Naive thymus-derived CD4-positive, alpha-beta T cell (primary cell): ENCODE data around the gene CAPSL. TPM values are rescaled to one million over a fixed set of nuclear protein-coding genes. Genes with fewer than 3 reads are reported as not detected.
A peak's percentile ranks its signal among the peaks of the same experiment; 100 is the strongest.
"Not testable (repeated sequence)": the region's sequence is repeated elsewhere in the genome, so short reads cannot be mapped to it uniquely, and the experiment has no call there.

ENCODE experiments used
- ATAC-seq: fragments of 150-1000 bp; cut with Tn5 transposase; 2 replicates; pipeline ENCODE4 v1.10.0; 2021; ENCODE audit warnings: mild to moderate bottlenecking, moderate library complexity
- CTCF ChIA-PET: fragments of 350-600 bp; sonication (Branson Sonifier 250); formaldehyde crosslinking; loops from one replicate; lab custom pipeline; 2021; ENCODE audit warnings: antibody characterized with exemption; lab: Charles Lee
- POLR2A ChIA-PET: fragments of 350-600 bp; sonication (Branson Sonifier 250); formaldehyde crosslinking; loops from one replicate; lab custom pipeline; 2021; ENCODE audit warnings: antibody characterized with exemption, inconsistent platforms; lab: Charles Lee
- DNase-seq, 9 donors: peaks; one replicate each; pipeline versions ENCODE4 v3.0.0 to v3.0.0-alpha.2; 2020 to 2022; ENCODE audit warnings: mixed read lengths in 1 of 9
- H3K27ac ChIP-seq: one replicate; pipeline ENCODE4 v1.7.0; 2013; ENCODE audit warnings: mild to moderate bottlenecking, low read depth, low read length, moderate library complexity
- H3K27me3 ChIP-seq, 2 donors: one replicate each; pipeline ENCODE4 v1.7.0; 2013; ENCODE audit warnings: low read length in 2 of 2, mild to moderate bottlenecking in 2 of 2, moderate library complexity in 2 of 2; ENCODE audit not compliant: control insufficient read depth in 2 of 2, insufficient read depth in 2 of 2
- H3K36me3 ChIP-seq, 3 experiments: 1 replicate in 2 of 3; 2 replicates in 1 of 3; pipeline ENCODE4 v1.7.0; 2013; ENCODE audit warnings: low read length in 3 of 3, mild to moderate bottlenecking in 3 of 3, moderate library complexity in 1 of 3; ENCODE audit not compliant: insufficient read depth in 3 of 3, control insufficient read depth in 2 of 3
- H3K4me1 ChIP-seq, 2 donors: one replicate each; pipeline ENCODE4 v1.7.0; 2013; ENCODE audit warnings: low read length in 2 of 2, mild to moderate bottlenecking in 2 of 2, moderate library complexity in 1 of 2; ENCODE audit not compliant: control insufficient read depth in 2 of 2, insufficient read depth in 2 of 2
- H3K4me3 ChIP-seq: 2 replicates; pipeline ENCODE4 v1.7.0; 2013; ENCODE audit warnings: mild to moderate bottlenecking, low read length
- H3K9me3 ChIP-seq, 3 experiments: 1 replicate in 2 of 3; 2 replicates in 1 of 3; pipeline ENCODE4 v1.7.0; 2013; ENCODE audit warnings: low read length in 3 of 3; ENCODE audit not compliant: control insufficient read depth in 2 of 3
- H3K27ac Mint-ChIP-seq, 9 donors: one replicate each; pipeline ENCODE4 v1.8.0; 2020 to 2022; ENCODE audit warnings: mixed read lengths in 9 of 9, mild to moderate bottlenecking in 8 of 9, moderate library complexity in 5 of 9, inconsistent platforms in 2 of 9
- H3K27me3 Mint-ChIP-seq, 5 donors: one replicate each; pipeline ENCODE4 v1.8.0; 2021 to 2022; ENCODE audit warnings: mixed read lengths in 5 of 5, mild to moderate bottlenecking in 1 of 5
- H3K36me3 Mint-ChIP-seq, 5 donors: one replicate each; pipeline ENCODE4 v1.8.0; 2020 to 2022; ENCODE audit warnings: mixed read lengths in 5 of 5, mild to moderate bottlenecking in 3 of 5, inconsistent platforms in 1 of 5
- H3K4me1 Mint-ChIP-seq, 7 donors: one replicate each; pipeline ENCODE4 v1.8.0; 2020 to 2022; ENCODE audit warnings: mixed read lengths in 7 of 7, mild to moderate bottlenecking in 3 of 7, inconsistent platforms in 1 of 7
- H3K4me3 Mint-ChIP-seq, 10 donors: one replicate each; pipeline ENCODE4 v1.8.0; 2020 to 2022; ENCODE audit warnings: mild to moderate bottlenecking in 10 of 10, mixed read lengths in 10 of 10, moderate library complexity in 6 of 10, inconsistent platforms in 2 of 10
- H3K9me3 Mint-ChIP-seq, 11 donors: one replicate each; pipeline ENCODE4 v1.8.0; 2020 to 2022; ENCODE audit warnings: mixed read lengths in 11 of 11, mild to moderate bottlenecking in 4 of 11, inconsistent platforms in 1 of 11, moderate library complexity in 1 of 11
- intact Hi-C, 2 donors: fragments of 100-400 bp; cut with micrococcal nuclease; formaldehyde crosslinking; loops; one replicate each; pipeline ENCODE4 v1.15.1; 2023
- polyA plus RNA-seq, 2 donors: library from polyadenylated mRNA; unstranded; fragments of 300-500 nt; fragmentation: Illumina TruSeq; gene quantifications; one replicate each; pipeline ENCODE4 v1.2.3, GENCODE V29; 2021
- total RNA-seq, 6 experiments: library from RNA in 5 of 6; stranded (reverse) in 5 of 6; gene quantifications; 1 replicate in 5 of 6; 2 replicates in 1 of 6; pipeline ENCODE4 v1.2.3 and lab custom pipeline; 2021 to 2026

Gene CAPSL
- total and polyA plus RNA-seq, 7 experiments from 2014 or later = not detected

GRCh38 chr5:35892799-35893198 lies 45.6 kb downstream of the CAPSL start:
- H3K4me1 ChIP-seq, H3K27ac ChIP-seq, H3K27me3 ChIP-seq, ATAC-seq, CTCF ChIA-PET, H3K36me3 Mint-ChIP-seq, H3K27me3 Mint-ChIP-seq, H3K9me3 Mint-ChIP-seq, H3K27ac Mint-ChIP-seq, intact Hi-C loops, DNase-seq, H3K36me3 ChIP-seq, H3K4me3 ChIP-seq, H3K4me3 Mint-ChIP-seq, H3K9me3 ChIP-seq: not testable (repeated sequence)
- POLR2A ChIA-PET = interaction anchor here (1.6 kb wide), 1 partner anchor 11 kb away, joined by 3 read pairs; no protein-coding TSS in a partner anchor
- H3K4me1 Mint-ChIP-seq = peaks cover 0 to 17% (median 3%) of the 10 kb centered on the region in 7 donors

DNA sequence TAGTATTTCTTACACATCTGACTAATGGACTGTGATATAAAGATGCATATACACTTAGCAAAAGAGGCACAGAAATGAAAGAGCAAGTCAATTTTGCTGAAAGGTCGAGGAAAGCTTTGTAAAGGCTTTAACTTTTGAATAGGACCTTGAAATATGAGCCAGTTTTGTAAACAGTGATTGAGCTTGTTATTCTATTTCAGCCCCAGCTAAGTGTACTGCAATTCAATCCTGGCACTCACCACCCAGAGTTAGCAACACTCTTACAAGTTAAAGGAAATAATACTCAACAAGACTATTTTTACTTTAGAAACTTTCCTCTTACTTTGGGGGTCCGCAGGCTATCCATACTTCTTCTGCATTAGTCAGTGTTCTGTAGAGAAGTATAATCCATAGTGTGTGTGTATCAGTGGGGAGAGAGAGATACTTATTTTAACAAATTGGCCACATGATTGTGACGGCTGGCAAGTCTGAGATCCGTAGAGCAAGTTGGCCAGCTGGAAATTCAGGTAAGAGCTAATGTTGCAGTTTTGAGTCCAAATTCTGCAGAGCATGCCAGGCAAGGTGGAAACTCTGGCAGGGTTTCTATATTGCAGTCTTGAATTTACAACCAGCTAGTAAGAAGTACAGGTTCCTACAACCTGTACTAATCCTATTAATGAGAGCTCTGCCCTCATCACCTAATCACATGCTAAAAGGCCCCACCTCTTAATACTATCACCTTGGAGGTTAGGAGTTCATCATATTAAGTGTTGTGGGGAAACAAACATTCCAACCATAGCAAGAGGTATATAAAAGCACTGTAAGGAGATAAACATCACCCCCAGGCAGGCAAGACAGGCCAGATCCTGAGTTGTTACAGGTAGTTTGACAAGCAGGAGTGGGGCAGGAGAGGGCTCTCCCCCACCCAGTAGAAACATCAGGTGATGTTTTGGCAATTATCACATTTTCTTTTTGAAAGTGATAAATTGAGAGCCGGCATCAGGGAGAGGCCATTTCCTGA lies 48.1 kb downstream of the CAPSL start:
- Mint-ChIP-seq H3K27me3 (no peaks in the 10 kb centered on the region), H3K4me3 (no peak overlapping the region), H3K4me1 (peaks cover 0 to 8% (median 0%) of the 10 kb centered on the region in 7 donors), H3K27ac (no peak overlapping the region), H3K9me3 (peaks cover 0 to 3% (median 0%) of the 10 kb centered on the region in 11 donors), H3K36me3 (peaks cover 0 to 5% (median 0%) of the 10 kb centered on the region in 5 donors)
- Histone ChIP-seq H3K4me3 (no peak overlapping the region), H3K4me1 (no peaks in the 10 kb centered on the region), H3K9me3 (no peaks in the 10 kb centered on the region), H3K27ac (no peak overlapping the region), H3K36me3 (no peaks in the 10 kb centered on the region), H3K27me3 (no peaks in the 10 kb centered on the region)
- ChIA-PET POLR2A (interaction anchor here (0.9 to 3.1 kb wide), 3 partner anchors 8 to 107 kb away, joined by 3 to 17 read pairs (median 10); no protein-coding TSS in a partner anchor), CTCF (interaction anchor here (1.0 kb wide), 1 partner anchor 32 kb away, joined by 3 read pairs; no protein-coding TSS in a partner anchor)
- intact Hi-C loops = loop anchor here in 1 of 2 donors (1.0 kb wide), 1 partner anchor 8 kb away; no protein-coding TSS in a partner anchor
- DNase-seq (no peak), ATAC-seq (no peak)

- POLR2A ChIA-PET = interaction anchor here (0.7 kb wide), 2 partner anchors 20 to 27 kb away, joined by 3 read pairs; no protein-coding TSS in a partner anchor
- peaks cover 0 to 3% (median 0%) of the 10 kb centered on the region in 11 donors for H3K9me3 Mint-ChIP-seq
- Histone ChIP-seq H3K27me3 (no peaks in the 10 kb centered on the region), H3K4me3 (no peak overlapping the region), H3K9me3 (no peaks in the 10 kb centered on the region), H3K36me3 (no peaks in the 10 kb centered on the region), H3K27ac (no peak overlapping the region), H3K4me1 (peaks cover 10 to 15% of the 10 kb centered on the region in 2 donors)
- H3K4me3 Mint-ChIP-seq = no peak overlapping the region
- H3K36me3 Mint-ChIP-seq = peaks cover 0 to 20% (median 1%) of the 10 kb centered on the region in 5 donors
- ATAC-seq (no peak), DNase-seq (no peak)
- H3K27ac Mint-ChIP-seq = no peak overlapping the region
- intact Hi-C loops = loop anchor here in 1 of 2 donors (10.0 kb wide), 1 partner anchor 357 kb away; the partner anchor contains the start of gene NADK2
- peaks cover 17 to 31% (median 24%) of the 10 kb centered on the region in 7 donors for H3K4me1 Mint-ChIP-seq
- H3K27me3 Mint-ChIP-seq = no peaks in the 10 kb centered on the region
- CTCF ChIA-PET = no interaction called here
These were observed 50.9 kb downstream of the CAPSL start for GRCh38 chr5:35887321-35888100.

DNA sequence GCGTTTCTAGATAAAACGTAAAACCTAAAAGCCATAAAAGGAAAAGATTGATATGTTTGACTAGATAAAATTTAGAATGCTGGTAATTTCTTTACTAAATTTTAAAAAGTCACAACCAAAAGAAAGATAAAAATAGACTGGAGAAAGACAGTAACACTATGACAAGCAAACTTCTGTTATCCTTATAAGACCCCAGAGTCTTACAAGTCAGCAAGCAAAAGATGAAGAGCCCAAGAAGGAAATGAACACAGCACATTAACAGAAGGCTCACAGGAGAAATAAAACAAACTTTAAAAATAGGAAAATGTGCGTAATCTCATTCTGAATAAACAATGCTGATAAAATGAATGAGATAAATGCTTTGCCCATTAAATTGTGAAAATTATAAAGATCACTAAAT lies 52.0 kb downstream of the CAPSL start:
- no peak overlapping the region for H3K27ac ChIP-seq
- H3K9me3 ChIP-seq = no peaks in the 10 kb centered on the region
- DNase-seq (no peak), ATAC-seq (no peak)
- Mint-ChIP-seq H3K27ac (no peak overlapping the region), H3K4me1 (peaks cover 24 to 36% (median 34%) of the 10 kb centered on the region in 7 donors), H3K27me3 (no peaks in the 10 kb centered on the region), H3K9me3 (peaks cover 0 to 3% (median 0%) of the 10 kb centered on the region in 11 donors), H3K36me3 (peaks cover 0 to 25% (median 4%) of the 10 kb centered on the region in 5 donors), H3K4me3 (no peak overlapping the region)
- H3K4me1 ChIP-seq = peaks cover 10 to 20% of the 10 kb centered on the region in 2 donors
- ChIA-PET CTCF (no interaction called here), POLR2A (no interaction called here)
- no peaks in the 10 kb centered on the region for H3K36me3 ChIP-seq
- intact Hi-C loops = loop anchor here in 1 of 2 donors (10.0 kb wide), 1 partner anchor 358 kb away; the partner anchor contains the start of gene NADK2
- no peaks in the 10 kb centered on the region for H3K27me3 ChIP-seq
- H3K4me3 ChIP-seq = no peak overlapping the region

GRCh38 chr5:35884773-35885172 lies 53.6 kb downstream of the CAPSL start:
- ATAC-seq = no peak
- POLR2A ChIA-PET = interaction anchor here (0.8 to 7.4 kb wide), 9 partner anchors 9 to 104 kb away, joined by 3 to 167 read pairs (median 3); partner anchors contain the start of gene IL7R

More at GRCh38 chr5:35884773-35885172, 53.6 kb downstream of the CAPSL start:
- no peak overlapping the region for H3K4me3 Mint-ChIP-seq
- DNase-seq = no peak
- H3K36me3 Mint-ChIP-seq = peaks cover 0 to 37% (median 5%) of the 10 kb centered on the region in 5 donors
- CTCF ChIA-PET = interaction anchor here (0.5 to 1.3 kb wide), 2 partner anchors 41 to 227 kb away, joined by 4 read pairs; no protein-coding TSS in a partner anchor
- intact Hi-C loops = loop anchor here (1.0 to 10.0 kb wide), 5 partner anchors 9 to 360 kb away; partner anchors contain the start of gene NADK2 (in 1 of the 2)
- peaks cover 10 to 20% of the 10 kb centered on the region in 2 donors for H3K4me1 ChIP-seq
- H3K9me3 ChIP-seq = no peaks in the 10 kb centered on the region
- peaks cover 0 to 3% (median 0%) of the 10 kb centered on the region in 11 donors for H3K9me3 Mint-ChIP-seq
- H3K27me3 Mint-ChIP-seq = no peaks in the 10 kb centered on the region
- H3K27ac ChIP-seq = no peak overlapping the region
- peaks cover 35 to 50% (median 45%) of the 10 kb centered on the region in 7 donors for H3K4me1 Mint-ChIP-seq
- H3K4me3 ChIP-seq = no peak overlapping the region
- H3K27ac Mint-ChIP-seq = peak overlapping the region in 4 of 9 donors; percentile 50 to 90 (median 64)
- H3K36me3 ChIP-seq = no peaks in the 10 kb centered on the region
- H3K27me3 ChIP-seq = no peaks in the 10 kb centered on the region
